ENCODE results near the gene CFTR.

The CFTR gene

DNA sequence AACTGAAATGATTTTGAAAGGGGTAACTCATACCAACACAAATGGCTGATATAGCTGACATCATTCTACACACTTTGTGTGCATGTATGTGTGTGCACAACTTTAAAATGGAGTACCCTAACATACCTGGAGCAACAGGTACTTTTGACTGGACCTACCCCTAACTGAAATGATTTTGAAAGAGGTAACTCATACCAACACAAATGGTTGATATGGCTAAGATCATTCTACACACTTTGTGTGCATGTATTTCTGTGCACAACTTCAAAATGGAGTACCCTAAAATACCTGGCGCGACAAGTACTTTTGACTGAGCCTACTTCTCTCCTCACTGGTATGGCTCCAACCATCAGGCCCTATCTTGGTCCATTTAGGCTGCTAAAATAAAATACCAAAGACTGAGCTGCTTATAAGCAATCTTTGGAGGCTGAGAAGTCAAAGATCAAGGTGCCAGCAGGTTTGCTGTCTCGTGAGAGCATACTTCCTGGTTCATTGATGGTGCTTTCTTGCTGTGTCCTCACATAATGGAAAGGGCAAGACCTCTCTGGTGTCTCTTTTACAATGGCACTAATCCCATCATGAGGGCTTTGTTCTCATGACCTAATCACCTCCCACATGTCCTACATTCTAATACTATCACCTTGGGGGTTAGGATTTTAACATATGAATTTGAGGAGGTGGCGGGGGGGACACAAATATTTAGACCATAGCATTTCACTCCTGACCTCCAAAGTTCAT lies 173.3 kb downstream of the CFTR start:
- no peak for DNase-seq (ENCODE audit: low spot score)

DNA sequence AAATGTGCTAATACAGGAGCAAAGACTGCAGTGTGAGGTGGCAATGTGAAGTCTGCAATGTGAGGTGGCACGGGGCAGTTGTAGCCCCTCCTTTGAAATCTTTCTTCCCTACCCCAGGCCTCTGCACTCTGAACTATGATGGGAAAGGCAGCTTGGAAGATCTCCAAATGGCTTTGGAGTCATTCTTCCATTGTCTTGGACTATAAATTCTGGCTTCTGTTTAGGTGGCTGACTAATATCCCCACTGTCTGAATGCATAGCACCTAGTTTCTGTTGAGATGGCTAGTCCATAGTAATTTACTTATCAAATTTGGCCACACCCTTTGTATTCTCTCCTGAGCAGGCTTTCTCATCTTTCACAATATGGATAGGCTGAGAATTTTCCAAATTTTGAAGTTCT lies 175.0 kb downstream of the CFTR start:
- DNase-seq (ENCODE audit: low spot score), result no peak

DNA sequence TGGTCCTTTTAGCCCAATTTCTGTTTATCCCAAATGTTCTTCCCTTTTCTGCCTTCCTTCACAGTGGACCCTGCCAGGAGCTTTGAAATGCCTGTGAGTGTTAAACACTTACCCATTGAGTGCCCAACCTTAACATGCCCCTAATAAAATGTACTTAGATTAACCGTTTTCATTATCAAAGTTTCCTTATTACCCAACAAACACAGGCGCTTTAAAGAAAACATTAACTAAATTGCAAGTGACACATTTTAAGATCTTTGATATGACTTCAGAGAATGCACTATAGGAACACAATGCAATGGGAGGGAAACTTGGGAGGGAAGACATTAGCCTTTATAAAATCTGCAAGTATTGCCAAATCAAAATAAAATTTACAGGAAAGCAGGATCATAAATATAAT lies 177.0 kb downstream of the CFTR start:
- no peak for DNase-seq (ENCODE audit: low spot score)

DNA sequence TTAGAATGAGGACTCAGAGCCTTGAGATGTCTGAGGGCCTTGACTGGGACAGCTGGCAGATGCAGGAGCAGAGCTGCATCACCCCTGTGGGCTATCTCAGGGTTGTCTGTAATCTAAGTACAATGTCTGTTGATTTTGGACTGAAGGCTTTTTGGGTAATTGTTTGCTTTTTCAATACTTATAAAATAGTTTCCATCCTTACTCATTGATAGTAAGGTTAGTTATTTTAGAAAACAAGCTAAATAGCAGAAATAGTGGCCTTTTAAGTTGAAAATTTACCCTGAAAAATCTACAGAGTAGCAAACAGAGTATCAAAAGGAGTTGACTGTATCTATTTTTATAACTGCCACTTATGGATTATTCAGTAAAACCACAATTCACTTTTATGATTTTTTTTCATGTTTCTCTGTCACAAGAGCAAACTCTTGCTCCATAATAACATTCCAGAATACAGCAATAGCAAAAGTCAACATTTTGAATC lies 179.7 kb downstream of the CFTR start:
- DNase-seq (ENCODE audit: low spot score), result no peak

DNA sequence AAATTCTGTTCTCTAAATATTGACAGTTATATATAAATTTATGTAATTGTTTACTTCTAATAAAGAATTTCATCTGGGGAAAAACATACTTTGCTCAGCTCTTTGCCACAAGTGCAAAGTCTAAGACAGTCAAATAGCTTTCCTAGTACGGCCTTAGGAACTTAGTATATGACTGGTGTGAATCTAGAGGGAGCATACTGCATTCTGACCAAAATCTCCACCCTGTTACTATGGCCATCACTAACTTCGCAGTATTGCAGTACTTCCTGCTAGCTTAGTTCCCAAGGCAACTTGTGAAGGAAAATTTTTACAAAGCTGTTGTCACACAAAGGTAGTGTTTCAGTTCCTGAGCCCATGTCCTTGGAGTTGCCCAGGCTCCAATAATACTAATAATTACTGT lies 181.5 kb downstream of the CFTR start:
- DNase-seq (ENCODE audit: low spot score), result no peak

DNA sequence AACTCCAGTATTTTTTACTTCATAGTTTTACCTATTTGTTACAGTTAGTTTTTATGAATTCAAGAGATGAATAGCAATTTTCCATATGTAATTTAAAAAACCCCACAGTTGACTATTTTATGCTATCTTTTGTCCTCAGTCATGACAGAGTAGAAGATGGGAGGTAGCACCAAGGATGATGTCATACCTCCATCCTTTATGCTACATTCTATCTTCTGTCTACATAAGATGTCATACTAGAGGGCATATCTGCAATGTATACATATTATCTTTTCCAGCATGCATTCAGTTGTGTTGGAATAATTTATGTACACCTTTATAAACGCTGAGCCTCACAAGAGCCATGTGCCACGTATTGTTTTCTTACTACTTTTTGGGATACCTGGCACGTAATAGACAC lies 184.2 kb downstream of the CFTR start:
- DNase-seq (ENCODE audit: low spot score), result no peak

DNA sequence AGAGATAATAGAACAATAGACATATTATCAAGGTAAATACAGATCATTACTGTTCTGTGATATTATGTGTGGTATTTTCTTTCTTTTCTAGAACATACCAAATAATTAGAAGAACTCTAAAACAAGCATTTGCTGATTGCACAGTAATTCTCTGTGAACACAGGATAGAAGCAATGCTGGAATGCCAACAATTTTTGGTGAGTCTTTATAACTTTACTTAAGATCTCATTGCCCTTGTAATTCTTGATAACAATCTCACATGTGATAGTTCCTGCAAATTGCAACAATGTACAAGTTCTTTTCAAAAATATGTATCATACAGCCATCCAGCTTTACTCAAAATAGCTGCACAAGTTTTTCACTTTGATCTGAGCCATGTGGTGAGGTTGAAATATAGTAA lies 185.5 kb downstream of the CFTR start:
- DNase-seq (ENCODE audit: low spot score), result no peak

DNA sequence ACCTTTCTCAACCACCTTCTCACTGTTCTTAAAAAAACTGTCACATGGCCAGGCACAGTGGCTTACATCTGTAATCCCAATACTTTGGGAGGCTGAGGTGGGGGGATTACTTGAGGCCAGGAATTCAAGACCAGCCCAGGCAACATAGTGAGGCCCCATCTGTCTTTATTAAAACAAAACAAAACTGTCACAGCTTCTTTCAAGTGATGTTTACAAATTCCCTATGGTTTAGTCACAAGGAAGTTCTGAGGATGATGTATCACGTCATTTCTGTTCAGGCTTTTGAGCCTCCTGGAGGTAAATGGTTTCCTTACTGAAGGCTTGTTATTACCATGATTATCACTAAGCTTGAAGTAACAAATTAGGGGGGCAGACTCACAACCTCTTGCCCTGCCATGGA lies 186.2 kb downstream of the CFTR start:
- DNase-seq (ENCODE audit: low spot score), result no peak

DNA sequence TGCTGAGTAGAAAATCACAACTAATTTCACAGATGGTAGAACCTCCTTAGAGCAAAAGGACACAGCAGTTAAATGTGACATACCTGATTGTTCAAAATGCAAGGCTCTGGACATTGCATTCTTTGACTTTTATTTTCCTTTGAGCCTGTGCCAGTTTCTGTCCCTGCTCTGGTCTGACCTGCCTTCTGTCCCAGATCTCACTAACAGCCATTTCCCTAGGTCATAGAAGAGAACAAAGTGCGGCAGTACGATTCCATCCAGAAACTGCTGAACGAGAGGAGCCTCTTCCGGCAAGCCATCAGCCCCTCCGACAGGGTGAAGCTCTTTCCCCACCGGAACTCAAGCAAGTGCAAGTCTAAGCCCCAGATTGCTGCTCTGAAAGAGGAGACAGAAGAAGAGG lies 186.9 kb downstream of the CFTR start:
- no peak for DNase-seq (ENCODE audit: low spot score)

DNA sequence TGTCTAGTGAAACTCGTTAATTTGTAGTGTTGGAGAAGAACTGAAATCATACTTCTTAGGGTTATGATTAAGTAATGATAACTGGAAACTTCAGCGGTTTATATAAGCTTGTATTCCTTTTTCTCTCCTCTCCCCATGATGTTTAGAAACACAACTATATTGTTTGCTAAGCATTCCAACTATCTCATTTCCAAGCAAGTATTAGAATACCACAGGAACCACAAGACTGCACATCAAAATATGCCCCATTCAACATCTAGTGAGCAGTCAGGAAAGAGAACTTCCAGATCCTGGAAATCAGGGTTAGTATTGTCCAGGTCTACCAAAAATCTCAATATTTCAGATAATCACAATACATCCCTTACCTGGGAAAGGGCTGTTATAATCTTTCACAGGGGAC lies 187.6 kb downstream of the CFTR start:
- DNase-seq (ENCODE audit: low spot score), result no peak

DNA sequence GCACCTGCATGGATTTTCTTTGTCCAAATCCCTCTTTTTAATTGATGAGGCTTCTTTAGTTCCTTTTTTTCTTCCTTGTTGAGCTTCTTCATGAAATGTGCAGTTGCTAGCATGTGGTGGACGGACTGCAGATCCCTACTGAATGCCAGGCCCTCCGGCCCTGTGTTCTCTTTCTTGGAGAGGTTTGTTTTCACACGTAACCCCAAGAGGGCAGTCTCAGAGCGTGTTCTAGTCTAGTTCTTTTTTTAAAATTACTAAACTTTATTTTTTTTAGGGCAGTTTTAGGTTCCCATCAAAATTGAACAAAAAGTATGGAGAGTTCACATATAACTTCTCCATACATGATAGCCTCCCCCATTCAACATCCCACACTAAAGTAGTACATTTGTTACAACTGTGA lies 190.0 kb downstream of the CFTR start:
- no peak for DNase-seq (ENCODE audit: low spot score)

DNA sequence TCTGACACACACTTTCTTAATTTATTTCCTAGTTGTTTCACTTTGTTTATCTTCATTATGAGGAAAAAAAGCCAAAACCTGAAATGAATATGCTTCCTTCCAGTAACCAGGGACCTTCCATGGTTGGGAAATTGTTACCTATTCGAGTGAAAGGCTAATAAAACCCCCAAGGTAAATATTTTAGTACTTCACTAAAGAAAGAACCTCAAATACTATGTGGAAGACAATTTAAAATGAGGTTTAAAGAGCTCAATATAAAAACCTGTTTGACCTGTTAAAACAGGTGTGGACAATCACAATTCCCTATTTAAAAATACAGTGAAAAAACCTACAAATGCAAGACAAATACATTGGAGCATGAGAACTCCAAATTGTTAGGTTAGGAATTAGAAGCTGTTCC lies 192.6 kb downstream of the CFTR start:
- no peak for DNase-seq (ENCODE audit: low spot score)

DNA sequence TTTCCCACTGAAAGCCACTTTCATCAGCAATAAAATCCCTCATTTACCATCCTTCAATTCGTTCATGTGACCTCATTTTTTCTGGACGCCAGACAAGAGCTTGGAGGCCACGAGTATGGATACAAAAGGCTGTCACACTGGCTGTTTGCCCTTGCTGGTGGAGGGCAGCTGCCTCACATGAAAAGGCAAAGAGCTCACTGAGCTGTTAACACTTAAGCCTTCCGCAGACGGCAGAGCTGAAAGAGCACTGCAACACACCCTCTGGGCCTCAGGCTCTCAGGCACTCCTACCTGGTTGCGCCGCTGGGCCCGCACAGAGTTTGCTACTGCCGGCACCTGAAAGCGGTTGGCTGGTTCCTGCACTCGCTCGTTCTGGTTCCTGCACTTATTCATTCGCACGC lies 193.5 kb downstream of the CFTR start:
- no peak for DNase-seq (ENCODE audit: low spot score)

DNA sequence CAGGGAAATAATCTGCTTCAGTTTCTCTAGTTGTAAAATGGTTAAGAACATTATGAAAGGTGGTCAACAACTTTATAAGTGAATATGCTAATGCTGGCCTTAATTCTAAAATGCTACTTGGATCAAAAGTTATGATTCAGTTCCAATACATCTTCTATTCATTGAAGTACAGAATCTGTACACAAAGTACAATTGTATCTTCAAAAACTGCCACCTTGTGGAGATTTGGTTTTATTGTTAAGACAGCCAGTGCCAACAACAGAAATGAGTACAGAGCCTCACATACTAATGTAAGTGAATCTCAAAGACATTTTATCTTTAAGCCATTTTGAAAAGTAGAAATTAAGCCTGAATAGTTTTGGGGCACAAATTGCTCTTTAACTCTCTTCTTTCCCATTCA lies 194.0 kb downstream of the CFTR start:
- no peak for DNase-seq (ENCODE audit: low spot score)

DNA sequence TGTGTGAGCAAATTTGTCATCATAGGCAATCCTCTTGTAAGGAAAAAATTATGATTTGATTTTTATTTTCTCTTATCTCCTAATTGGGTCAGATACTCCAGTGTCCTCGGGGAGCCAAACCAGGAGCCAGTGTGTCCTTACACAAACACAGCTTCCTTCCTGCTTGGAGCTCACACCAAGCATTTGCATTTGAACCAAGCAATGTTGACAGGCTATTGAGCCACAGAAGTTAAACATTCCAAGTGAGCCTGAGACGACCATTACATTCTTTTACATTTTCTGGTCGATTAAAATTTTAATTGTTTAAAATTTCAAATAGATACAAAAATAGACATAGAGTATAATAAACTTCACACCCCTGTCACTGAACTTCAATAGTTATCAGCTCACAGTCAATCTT lies 194.8 kb downstream of the CFTR start:
- no peak for DNase-seq (ENCODE audit: low spot score)

DNA sequence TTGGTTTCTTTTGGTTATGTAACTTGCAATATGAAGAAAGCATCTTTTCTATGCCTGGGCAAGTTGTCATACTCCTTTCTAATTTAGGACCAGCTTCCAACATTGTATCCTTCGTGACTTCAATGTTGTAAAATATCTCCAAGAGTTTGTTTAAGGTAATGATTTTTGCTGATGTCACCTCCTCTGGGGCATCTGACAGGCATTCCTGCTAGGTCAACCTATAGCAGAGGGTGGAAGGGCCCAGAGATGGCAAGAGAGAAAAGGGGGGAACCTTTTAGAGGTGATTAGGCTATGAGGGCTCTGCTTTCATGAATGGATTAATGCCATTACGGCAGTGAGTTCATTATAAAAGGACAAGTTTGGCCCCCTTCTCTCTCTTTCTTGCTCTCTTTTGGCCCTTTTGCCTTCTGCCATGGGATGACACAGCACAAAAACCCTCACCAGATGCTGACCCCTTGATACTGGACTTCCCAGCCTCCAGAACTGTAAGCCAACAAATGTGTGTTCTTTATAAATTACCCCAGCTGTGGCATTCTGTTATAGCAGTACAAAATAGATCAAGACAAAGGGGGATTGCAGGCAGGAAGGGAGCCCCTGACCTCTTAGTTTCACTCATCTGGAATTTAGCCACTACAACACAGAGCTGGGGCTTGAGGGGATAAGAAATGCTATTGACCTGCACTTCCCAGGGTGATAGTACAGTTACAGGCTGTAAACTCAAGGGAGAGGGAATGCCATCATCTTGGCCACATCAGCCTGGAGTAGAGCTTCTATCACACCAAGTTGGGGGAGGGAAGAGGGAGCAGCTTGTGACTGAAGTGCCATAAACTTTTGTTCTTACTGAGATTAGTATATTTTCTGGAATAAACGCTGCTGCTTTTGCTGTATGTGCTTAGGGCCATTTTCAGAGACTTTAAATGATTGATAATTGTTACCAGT lies 195.9 kb downstream of the CFTR start:
- DNase-seq (ENCODE audit: low spot score), result no peak

DNA sequence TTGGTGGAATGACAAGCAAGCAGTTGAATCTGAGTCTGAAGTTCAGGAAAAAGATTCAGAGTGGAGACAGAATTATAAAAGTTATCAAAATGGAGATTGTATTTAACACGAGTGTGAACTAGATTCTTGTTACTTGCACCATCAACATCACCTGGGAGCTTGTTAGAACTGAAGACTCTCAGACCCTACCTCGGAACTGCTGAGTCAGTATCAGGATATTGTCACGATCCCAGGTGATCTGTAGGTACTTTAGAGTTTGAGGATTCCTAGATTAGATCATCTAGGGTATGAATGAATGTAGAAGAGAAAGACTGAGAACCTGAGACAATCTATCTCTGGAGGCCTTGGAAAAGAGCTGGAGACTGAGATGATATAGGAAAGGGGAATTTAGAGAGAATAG lies 199.3 kb downstream of the CFTR start:
- no peak for DNase-seq (ENCODE audit: low spot score)

DNA sequence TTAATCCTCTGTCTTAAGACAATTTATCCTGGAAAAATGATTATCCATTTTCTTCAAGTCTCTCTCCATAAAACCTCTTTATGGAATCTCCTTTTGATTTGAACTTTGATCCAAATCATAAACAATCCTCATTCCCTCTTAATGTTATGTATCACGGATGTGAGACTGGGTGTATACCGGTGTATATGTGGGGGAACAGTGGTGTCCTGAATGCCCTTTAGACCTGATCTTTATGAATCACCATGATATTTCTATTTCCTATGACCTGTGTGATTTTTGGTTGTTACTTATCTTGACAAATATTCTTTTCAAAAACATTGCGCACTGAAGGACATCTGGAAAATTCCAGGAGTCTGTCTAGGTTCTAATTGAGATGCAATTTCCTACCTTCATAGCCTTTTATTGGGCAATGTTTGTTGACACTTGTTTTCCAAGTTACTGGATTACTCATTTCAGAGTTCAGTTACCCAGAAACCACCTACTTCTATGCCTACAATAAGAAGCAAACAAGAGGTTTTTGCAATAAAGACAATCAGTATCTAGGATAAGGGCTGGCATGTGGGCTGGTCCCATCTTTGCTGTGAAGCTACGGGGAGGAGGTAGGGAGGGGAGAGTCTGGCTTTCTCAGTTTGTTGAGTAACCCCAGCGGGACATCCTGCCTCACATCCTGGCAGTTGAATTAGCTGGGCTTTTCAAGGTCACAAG lies 203.0 kb downstream of the CFTR start:
- no peak for DNase-seq (ENCODE audit: low spot score)

DNA sequence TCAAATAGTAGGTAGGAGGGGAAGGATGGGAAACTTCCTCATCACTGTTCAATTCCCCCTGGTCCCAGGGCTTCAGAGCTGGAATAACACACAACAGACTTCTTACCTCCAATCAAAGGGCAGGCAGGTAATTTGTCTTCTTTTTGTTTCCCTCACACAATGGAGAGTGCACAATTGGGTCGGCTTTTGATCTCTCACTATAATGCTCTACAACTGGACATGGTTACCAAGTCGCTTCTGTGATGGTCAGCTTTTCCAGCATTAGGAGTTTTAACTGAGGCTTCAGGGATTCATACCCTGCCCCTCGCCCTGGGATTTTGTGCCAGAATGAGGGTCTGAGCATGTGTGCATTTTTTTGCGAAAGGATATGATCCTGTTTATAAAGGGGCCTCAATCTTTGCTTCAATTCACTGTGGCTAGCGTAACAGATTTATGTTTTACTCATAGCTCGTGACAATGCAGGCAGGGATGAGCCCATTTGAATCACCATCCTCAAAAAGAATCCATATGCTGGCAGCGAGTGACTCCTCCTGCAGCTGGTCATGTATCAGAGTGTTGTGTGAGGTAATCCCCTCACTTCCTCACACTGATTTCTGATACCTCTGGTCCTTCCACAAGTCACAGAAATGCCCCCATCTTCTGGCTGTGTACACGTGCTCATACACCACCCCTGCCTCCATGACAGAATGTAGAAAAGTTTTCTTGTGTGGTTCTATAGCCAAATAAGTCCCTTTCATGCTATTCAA lies 203.8 kb downstream of the CFTR start:
- no peak for DNase-seq (ENCODE audit: low spot score)

DNA sequence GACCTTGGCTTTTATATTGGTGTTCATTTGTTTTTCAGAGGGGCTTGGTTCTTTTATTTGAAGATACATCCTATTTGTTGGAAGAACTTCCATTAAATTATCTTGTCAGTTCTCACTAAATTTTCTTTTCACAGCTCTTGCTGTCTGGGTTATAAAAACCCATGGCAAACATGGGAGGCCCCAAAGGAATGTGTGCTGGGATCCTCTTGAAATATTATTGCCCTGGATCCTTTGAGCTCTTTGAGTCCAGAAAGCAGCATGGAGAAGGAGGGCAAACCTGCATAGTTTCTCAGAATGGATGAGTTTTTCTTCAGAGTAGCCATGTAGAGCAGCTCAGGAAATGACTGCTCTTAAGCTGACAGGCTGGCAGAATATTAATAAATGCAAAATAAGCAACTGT lies 206.0 kb downstream of the CFTR start:
- no peak for DNase-seq (ENCODE audit: low spot score)

DNA sequence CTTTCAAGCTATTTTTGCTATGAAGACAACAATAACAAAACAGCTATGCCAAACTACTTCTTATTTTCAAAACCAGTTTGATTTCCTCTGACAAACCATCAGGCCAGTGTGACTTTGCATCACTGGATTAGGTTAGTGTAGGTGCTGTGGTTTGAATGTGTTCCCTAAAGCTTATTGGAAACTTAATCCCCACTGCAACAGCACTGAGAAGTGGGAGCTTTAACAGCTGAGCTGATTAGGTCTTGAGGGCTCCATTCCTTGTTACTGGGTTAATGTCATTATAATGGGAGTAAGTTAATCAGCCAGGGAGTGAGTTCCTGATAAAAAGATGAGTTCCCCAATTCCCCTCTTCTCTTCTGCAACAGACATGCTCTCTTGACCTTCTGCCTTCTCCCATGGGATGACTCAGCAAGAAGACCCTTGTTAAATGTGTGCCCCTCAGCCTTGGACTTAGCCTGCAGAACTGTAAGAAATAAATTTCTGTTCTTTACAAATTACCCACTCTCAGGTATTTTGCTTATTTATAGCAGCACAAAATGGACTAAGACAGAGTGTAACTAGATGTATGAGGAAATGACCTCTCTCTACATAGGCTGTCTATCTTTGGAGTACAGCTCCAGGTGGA lies 206.6 kb downstream of the CFTR start:
- no peak for DNase-seq (ENCODE audit: low spot score)

DNA sequence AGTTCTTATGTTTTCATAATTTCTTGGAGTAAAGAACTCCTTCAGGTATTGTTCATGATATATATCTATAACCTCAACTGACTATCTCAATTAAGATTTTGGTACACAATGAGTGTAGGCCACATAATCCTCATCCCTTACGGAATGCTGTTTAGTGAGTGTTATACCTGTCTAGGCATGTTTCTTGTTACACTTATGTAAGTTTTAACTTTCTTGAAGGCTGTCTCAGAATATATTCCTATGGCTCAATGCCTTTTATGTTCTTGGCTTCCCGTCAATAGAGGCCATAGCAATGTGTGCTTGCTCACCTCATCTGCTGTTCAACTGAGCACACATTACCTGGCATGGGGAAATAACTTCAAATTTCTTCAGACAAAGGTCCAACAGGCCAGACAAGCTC lies 208.3 kb downstream of the CFTR start:
- DNase-seq (ENCODE audit: low spot score), result no peak

All from CD4-positive, alpha-beta T cell treated with Interleukin-6 at 100 ng/mL for 8 hours (primary cell).